DMS53 treated with DMSO at 0.1 percent for 48 hours (cell line): ENCODE data around the gene DDC.
"Not testable (repeated sequence)": the region's sequence is repeated elsewhere in the genome, so short reads cannot be mapped to it uniquely, and the experiment has no call there.

ENCODE experiments used
- DNase-seq: peaks from one replicate; lab custom pipeline; 2025; ENCODE audit not compliant: unreplicated experiment; lab: John Stamatoyannopoulos, UW

The DDC gene

GRCh38 chr7:50458651-50459050 lies 106.6 kb downstream of the DDC start:
- not testable (repeated sequence) for DNase-seq

- no peak for DNase-seq
Observed at GRCh38 chr7:50456371-50457123, 108.7 kb downstream of the DDC start.

GRCh38 chr7:50455658-50456057 lies 109.5 kb downstream of the DDC start:
- DNase-seq: no peak

GRCh38 chr7:50454968-50455367 lies 110.2 kb downstream of the DDC start:
- no peak for DNase-seq

- no peak for DNase-seq
Observed at GRCh38 chr7:50450590-50451032, 114.6 kb downstream of the DDC start.

GRCh38 chr7:50449881-50450589 lies 115.2 kb downstream of the DDC start, which contains the start of gene FIGNL1:
Gene FIGNL1 (minus strand): TSS chr7:50450350. CDS start chr7:50447287, 3,063 bp downstream.
- DNase-seq: peak; percentile 66

- no peak for DNase-seq
Observed at GRCh38 chr7:50449501-50449880, 115.7 kb downstream of the DDC start.

- DNase-seq: no peak
Observed at GRCh38 chr7:50448823-50449222, 116.4 kb downstream of the DDC start.

- no peak for DNase-seq
Observed at GRCh38 chr7:50446542-50446960, 118.7 kb downstream of the DDC start.

GRCh38 chr7:50436133-50436806 lies 128.9 kb downstream of the DDC start:
- no peak for DNase-seq

- no peak for DNase-seq
Observed at GRCh38 chr7:50431722-50432305, 133.4 kb downstream of the DDC start.

- no peak for DNase-seq
Observed at GRCh38 chr7:50431316-50431715, 133.9 kb downstream of the DDC start.

- no peak for DNase-seq
Observed at GRCh38 chr7:50428911-50429310, 136.3 kb downstream of the DDC start.

GRCh38 chr7:50427518-50427917 lies 137.7 kb downstream of the DDC start:
- DNase-seq: peak; percentile 7

- no peak for DNase-seq
Observed at GRCh38 chr7:50426280-50427045, 138.7 kb downstream of the DDC start.

- DNase-seq: no peak
Observed at GRCh38 chr7:50425318-50425717, 139.9 kb downstream of the DDC start.

GRCh38 chr7:50423860-50424259 lies 141.3 kb downstream of the DDC start:
- DNase-seq: no peak

GRCh38 chr7:50422858-50423257 lies 142.3 kb downstream of the DDC start:
- DNase-seq: no peak

- no peak for DNase-seq
Observed at GRCh38 chr7:50421043-50421442, 144.2 kb downstream of the DDC start.

GRCh38 chr7:50418526-50419290 lies 146.5 kb downstream of the DDC start:
- no peak for DNase-seq
